DMS53 treated with DMSO at 0.1 percent for 48 hours (cell line): ENCODE results near the gene EWSR1.
A peak's percentile ranks its signal among the peaks of the same experiment; 100 is the strongest.
"Not testable (repeated sequence)": the region's sequence is repeated elsewhere in the genome, so short reads cannot be mapped to it uniquely, and the experiment has no call there.

Experiments used
- DNase-seq: peaks from one replicate; lab custom pipeline; 2025; ENCODE audit not compliant: unreplicated experiment; lab: John Stamatoyannopoulos, UW

The EWSR1 gene, protein sequence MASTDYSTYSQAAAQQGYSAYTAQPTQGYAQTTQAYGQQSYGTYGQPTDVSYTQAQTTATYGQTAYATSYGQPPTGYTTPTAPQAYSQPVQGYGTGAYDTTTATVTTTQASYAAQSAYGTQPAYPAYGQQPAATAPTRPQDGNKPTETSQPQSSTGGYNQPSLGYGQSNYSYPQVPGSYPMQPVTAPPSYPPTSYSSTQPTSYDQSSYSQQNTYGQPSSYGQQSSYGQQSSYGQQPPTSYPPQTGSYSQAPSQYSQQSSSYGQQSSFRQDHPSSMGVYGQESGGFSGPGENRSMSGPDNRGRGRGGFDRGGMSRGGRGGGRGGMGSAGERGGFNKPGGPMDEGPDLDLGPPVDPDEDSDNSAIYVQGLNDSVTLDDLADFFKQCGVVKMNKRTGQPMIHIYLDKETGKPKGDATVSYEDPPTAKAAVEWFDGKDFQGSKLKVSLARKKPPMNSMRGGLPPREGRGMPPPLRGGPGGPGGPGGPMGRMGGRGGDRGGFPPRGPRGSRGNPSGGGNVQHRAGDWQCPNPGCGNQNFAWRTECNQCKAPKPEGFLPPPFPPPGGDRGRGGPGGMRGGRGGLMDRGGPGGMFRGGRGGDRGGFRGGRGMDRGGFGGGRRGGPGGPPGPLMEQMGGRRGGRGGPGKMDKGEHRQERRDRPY

GRCh38 chr22:29267858-29268510 lies at the start of gene EWSR1, which contains the start of gene RHBDD3:
Gene EWSR1 (plus strand): TSS chr22:29268268. CDS start chr22:29268337, 69 bp downstream.
Gene RHBDD3 (minus strand): TSS chr22:29267981. CDS start chr22:29265626, 2,355 bp downstream.
- peak; percentile 46 for DNase-seq

- no peak for DNase-seq
Measured at GRCh38 chr22:29218758-29219408, 49.2 kb upstream of the EWSR1 start.

DNA sequence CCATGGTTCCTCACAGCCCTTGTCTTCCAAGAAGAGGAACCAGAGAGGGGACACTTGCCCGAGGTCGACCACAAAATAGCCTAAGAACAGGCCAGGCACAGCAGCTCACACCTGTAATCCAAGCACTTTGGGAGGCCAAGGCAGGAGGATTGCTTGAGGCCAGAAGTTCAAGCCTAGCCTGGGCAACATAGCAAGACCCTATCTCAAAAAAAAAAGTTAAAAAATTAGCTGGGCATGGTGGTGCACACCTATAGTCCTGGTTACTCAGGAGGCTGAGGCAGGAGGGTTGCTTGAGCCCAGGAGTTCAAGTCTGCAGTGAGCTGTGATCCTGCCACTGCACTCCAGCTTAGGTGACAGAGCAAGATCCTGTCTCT lies 48.7 kb upstream of the EWSR1 start:
- not testable (repeated sequence) for DNase-seq

DNA sequence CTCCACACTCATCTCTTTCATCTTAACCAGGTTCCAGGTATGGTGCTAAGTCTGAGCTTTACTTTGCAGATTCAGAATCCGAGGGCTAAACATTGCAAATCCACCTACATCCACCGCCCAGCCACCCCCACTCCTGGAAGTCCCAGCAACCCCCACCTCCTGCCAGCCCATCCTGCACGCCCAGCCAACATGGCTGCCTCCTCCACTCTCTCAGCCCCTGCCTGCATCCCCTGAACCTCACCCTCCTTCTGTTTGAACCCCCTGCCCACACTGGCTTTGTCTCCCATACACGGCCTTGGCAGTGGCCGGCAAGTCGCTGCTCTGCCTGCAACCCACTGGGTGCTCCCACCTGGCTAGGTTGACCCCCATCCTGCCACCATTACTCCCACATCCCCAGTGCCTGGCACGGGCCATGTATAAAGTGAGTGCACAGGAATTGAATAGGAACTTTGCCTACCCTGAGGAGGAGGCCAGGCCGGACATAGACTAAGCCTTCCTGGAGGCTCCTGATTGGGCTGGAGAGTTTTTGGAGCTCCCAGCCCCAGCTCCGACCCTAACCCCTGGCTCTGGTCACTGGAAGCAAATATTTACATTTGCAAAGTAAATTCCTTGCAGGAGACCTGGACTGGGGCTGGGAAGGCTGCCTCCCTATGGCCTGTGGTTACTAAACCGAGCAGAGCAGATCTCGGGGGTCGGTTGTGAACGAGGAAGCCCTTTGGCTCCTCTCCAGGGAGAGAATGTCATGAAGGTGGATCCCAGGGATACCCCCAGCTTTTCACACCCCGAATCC lies 48.0 kb upstream of the EWSR1 start:
- DNase-seq = no peak

- DNase-seq = no peak
Measured at GRCh38 chr22:29224121-29224858, 43.8 kb upstream of the EWSR1 start.

- DNase-seq = no peak
Measured at GRCh38 chr22:29224859-29225410, 43.1 kb upstream of the EWSR1 start.

GRCh38 chr22:29225422-29226090 lies 42.5 kb upstream of the EWSR1 start:
- DNase-seq = no peak

- DNase-seq = no peak
Measured at GRCh38 chr22:29226351-29226981, 41.6 kb upstream of the EWSR1 start.

GRCh38 chr22:29230972-29231875 lies 36.8 kb upstream of the EWSR1 start:
- DNase-seq = no peak

GRCh38 chr22:29231971-29232959 lies 35.8 kb upstream of the EWSR1 start:
- DNase-seq = no peak

- DNase-seq = no peak
Measured at GRCh38 chr22:29233277-29233877, 34.7 kb upstream of the EWSR1 start.

DNA sequence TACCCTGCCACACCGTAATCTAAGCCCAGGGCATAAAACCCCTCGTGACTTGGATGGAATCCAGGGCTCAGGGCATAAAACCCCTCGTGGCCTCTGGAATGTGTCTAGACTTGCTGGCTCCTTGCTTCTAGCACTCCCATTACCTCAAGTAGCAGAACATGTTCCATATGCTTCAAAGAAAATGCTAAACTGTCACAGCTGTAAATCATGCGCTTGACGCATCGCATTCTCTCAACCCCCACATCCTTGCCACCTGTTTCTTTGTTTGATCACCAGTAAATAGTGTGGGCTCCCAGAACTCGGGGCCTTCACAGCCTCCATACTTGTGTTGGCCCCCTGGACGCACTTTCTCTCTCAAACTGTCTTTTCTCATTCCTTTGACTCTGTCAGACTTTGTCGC lies 27.6 kb upstream of the EWSR1 start:
- not testable (repeated sequence) for DNase-seq

DNA sequence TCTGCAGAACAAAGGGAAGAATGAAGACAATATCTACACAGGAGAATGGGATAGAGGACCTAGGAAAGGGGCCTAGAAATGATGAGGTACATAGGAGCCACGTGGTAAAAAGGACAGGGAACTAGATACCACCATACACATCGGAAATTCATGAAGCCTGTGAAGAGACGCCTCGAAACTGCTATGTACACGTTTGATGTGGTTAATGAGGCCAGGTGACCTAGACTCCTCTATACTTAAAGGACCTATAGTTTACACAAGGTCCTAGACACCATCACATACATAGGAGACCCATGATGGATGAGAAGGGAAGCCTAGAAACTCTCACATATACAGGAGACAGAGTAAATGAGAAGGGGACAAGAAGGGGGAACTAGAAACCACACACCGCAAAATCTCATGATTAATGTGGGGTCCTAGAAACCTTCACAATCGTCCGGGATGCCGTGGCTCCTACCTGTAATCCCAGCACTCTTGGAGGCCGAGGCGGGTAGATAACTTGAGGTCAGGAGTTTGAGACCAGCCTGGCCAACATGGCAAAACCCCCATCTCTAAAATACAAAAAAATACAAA lies 24.1 kb upstream of the EWSR1 start:
- DNase-seq = no peak

DNA sequence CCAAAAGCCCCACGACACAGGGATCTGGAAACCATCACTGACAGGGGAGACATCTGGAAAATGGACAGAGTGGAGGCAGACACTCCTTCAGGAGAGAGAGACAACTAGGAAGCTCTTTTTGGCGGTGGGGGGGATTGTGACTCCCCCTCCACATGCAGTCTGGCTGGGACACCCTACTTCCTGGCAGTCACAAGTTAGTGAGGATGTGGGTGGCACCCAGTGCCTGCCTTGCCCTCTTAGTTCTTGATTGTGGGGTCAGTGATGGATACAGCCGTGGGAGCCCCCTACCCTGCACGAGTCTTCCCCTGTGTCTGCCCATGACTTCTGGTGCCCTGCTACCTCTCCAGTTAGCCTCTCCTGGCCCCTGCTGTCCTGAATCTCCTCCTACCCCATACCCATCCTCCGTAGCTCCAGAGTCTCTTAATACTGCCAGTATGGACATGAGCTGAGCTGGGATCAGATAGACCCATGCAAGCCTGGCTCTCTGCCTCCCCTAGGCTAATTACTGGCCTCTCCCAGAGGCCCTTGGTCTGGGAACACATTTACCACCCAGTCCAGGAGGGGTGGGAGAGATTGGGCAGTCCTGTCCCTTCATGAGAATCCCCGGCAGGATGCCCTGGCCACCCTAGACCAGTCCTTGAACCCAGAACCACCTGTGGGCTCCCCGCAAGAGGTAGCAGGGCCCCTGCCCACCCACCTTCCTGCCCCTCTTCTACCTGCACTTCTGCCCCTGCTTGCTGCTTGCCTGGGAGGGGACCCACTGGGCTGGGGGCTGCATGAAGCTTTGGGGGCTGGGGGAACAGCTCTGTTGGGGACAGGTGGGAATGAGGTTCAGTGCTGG lies 23.1 kb upstream of the EWSR1 start:
- DNase-seq = no peak
